ENCODE results near the gene SLIT1.

DNA sequence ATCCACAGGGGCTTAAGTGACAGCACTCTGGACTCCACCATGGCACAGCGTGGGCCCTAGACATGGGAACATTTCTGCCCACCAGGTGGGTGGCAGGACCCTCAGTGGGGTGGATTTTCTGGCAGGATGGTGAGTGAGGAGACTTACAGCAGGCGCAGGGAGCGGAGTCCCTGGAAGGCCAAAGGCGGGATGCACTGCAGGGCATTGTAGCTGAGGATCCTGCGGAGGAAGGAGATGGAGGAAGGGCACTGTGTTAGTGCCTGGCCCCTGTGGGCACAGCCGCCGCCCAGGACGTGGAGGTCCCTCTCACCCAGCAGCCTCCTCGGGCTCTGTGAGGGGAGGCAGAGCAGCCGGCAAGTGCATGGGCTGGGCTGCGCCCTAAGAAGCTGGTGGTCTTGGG, 154.3 kb downstream of the SLIT1 start:
- TF ChIP-seq, protein P1, sequence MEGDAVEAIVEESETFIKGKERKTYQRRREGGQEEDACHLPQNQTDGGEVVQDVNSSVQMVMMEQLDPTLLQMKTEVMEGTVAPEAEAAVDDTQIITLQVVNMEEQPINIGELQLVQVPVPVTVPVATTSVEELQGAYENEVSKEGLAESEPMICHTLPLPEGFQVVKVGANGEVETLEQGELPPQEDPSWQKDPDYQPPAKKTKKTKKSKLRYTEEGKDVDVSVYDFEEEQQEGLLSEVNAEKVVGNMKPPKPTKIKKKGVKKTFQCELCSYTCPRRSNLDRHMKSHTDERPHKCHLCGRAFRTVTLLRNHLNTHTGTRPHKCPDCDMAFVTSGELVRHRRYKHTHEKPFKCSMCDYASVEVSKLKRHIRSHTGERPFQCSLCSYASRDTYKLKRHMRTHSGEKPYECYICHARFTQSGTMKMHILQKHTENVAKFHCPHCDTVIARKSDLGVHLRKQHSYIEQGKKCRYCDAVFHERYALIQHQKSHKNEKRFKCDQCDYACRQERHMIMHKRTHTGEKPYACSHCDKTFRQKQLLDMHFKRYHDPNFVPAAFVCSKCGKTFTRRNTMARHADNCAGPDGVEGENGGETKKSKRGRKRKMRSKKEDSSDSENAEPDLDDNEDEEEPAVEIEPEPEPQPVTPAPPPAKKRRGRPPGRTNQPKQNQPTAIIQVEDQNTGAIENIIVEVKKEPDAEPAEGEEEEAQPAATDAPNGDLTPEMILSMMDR (IDR thresholded peaks at IDR 0.05) = no peak
- TF ChIP-seq POLR2A (IDR thresholded peaks at IDR 0.05) = no peak
